Activated B cell treated with CpG ODN at 0.5 μM for 24 hours (primary cell): ENCODE measurements around the gene CCBE1. TPM values are rescaled to one million over a fixed set of nuclear protein-coding genes. Genes with fewer than 3 reads are reported as not detected.

ENCODE experiments used
- ATAC-seq: fragments of 200-7000 bp; cut with Tn5 transposase; one replicate; pipeline ENCODE4 v1.10.0; 2021; ENCODE audit warnings: low read depth, mild to moderate bottlenecking, moderate library complexity
- CTCF ChIA-PET: fragments of 350-600 bp; sonication (Branson Sonifier 250); formaldehyde crosslinking; loops from one replicate; lab custom pipeline; 2021; ENCODE audit warnings: antibody characterized with exemption; lab: Charles Lee
- POLR2A ChIA-PET: fragments of 350-600 bp; sonication (Branson Sonifier 250); formaldehyde crosslinking; loops from one replicate; lab custom pipeline; 2021; ENCODE audit warnings: antibody characterized with exemption; lab: Charles Lee
- DNase-seq: peaks from one replicate; pipeline ENCODE4 v3.0.0; 2022
- H3K27ac Mint-ChIP-seq: one replicate; pipeline ENCODE4 v1.8.0; 2020; ENCODE audit warnings: mixed read lengths
- H3K27me3 Mint-ChIP-seq: one replicate; pipeline ENCODE4 v1.8.0; 2021; ENCODE audit warnings: mixed read lengths
- H3K36me3 Mint-ChIP-seq: one replicate; pipeline ENCODE4 v1.8.0; 2021; ENCODE audit warnings: low read depth, mixed read lengths
- H3K4me1 Mint-ChIP-seq: one replicate; pipeline ENCODE4 v1.8.0; 2021; ENCODE audit warnings: mixed read lengths
- H3K4me3 Mint-ChIP-seq: one replicate; pipeline ENCODE4 v1.8.0; 2020; ENCODE audit warnings: mild to moderate bottlenecking, mixed read lengths
- H3K9me3 Mint-ChIP-seq: one replicate; pipeline ENCODE4 v1.8.0; 2020; ENCODE audit warnings: mixed read lengths
- intact Hi-C: fragments of 100-400 bp; cut with micrococcal nuclease; formaldehyde crosslinking; loops from one replicate; pipeline ENCODE4 v1.15.1; 2024
- total RNA-seq: library from RNA; stranded (reverse); gene quantifications from 2 replicates; pipeline ENCODE4 v1.2.3, GENCODE V29; 2022
- TF ChIP-seq, protein P1 (sequence below): fragments of 200-600 bp; IDR thresholded peaks from one replicate; pipeline ENCODE4 v1.8.0; 2022; ENCODE audit warnings: antibody characterized with exemption, mild to moderate bottlenecking

CCBE1 gene
- total RNA-seq, 1 donor from 2014 or later: 0.04 TPM

- Mint-ChIP-seq H3K4me1 (no peaks in the 10 kb centered on the region), H3K27ac (no peak overlapping the region), H3K9me3 (no peaks in the 10 kb centered on the region), H3K27me3 (peaks cover 3% of the 10 kb centered on the region), H3K36me3 (no peaks in the 10 kb centered on the region), H3K4me3 (no peak overlapping the region)
- ChIA-PET CTCF (no interaction called here), POLR2A (no interaction called here)
- intact Hi-C loops: no loop called here
- TF ChIP-seq, protein P1, sequence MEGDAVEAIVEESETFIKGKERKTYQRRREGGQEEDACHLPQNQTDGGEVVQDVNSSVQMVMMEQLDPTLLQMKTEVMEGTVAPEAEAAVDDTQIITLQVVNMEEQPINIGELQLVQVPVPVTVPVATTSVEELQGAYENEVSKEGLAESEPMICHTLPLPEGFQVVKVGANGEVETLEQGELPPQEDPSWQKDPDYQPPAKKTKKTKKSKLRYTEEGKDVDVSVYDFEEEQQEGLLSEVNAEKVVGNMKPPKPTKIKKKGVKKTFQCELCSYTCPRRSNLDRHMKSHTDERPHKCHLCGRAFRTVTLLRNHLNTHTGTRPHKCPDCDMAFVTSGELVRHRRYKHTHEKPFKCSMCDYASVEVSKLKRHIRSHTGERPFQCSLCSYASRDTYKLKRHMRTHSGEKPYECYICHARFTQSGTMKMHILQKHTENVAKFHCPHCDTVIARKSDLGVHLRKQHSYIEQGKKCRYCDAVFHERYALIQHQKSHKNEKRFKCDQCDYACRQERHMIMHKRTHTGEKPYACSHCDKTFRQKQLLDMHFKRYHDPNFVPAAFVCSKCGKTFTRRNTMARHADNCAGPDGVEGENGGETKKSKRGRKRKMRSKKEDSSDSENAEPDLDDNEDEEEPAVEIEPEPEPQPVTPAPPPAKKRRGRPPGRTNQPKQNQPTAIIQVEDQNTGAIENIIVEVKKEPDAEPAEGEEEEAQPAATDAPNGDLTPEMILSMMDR: no peak
- DNase-seq: no peak
- no peak for ATAC-seq
Measured at GRCh38 chr18:59721211-59721610, 24.0 kb upstream of the CCBE1 start.

DNA sequence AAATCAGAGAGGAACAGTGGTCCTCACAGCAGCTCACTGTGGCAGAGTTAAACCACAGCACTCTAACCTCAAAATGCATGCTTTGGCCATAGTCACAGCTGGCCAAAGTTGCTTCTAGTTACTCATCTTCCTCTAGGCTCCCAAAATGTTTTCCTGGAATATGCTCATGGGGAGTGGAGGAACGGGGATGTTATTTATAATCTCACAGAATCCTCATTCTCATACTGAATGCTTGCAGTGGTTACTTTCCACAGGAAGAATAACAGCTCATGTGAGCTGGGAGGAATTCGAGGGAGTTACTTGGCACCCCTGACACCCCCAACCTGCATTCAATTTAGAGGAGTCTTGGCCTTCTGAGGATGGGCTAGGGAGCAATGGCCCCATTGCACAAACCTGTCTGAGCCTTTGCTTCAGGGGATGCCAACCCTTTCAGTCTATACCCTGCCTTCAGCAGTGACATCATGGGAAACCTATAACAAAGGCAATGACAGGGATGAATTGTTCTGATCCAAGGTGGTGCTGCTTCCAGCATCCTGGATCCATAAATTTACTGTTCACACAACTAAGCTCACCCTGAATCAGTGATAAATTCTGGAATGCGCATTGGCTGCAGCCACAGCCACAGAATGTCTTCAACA is 22.4 kb upstream of the CCBE1 start:
- Mint-ChIP-seq H3K27me3 (peaks cover 3% of the 10 kb centered on the region), H3K4me1 (no peaks in the 10 kb centered on the region), H3K27ac (no peak overlapping the region), H3K36me3 (no peaks in the 10 kb centered on the region), H3K9me3 (no peaks in the 10 kb centered on the region), H3K4me3 (no peak overlapping the region)
- POLR2A ChIA-PET: no interaction called here
- TF ChIP-seq, protein P1: no peak
- ATAC-seq (no peak), DNase-seq (no peak)
- intact Hi-C loops: no loop called here
- CTCF ChIA-PET: no interaction called here

DNA sequence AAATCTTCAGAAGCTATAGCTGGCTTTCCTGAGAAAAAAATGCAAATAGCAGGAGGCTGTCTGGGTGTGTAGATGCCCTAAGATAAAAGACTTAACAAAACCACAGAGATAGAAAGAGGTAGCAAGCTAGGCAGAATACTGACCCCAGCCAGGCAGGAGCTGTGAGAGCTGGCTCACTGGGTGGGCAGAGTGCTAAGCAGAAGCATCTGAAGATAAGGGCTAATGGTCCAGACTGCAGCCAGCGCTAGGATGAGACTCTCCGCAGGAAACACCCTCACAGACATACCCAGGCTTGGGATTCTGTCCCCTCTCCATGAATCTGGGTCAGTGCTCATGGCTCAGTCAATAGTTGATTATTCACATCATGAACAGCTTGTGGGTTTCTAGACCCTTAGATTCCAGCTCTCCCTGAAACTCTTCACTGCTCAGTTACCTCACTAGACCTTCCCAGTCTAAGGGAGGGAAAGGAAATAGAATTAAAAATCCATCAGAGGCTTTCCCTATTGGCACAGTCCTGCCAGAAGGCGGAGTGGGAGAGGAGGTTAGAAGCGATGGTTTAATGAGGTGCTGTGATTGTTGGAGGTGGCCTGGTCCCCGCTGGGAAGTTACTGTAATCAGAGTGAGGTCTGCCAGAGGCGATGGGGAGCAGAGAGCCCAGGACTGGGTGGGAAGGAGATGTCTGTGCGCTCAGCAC is 21.4 kb upstream of the CCBE1 start:
- TF ChIP-seq, protein P1: no peak
- Mint-ChIP-seq H3K9me3 (no peaks in the 10 kb centered on the region), H3K36me3 (no peaks in the 10 kb centered on the region), H3K27me3 (peaks cover 3% of the 10 kb centered on the region), H3K4me1 (no peaks in the 10 kb centered on the region), H3K27ac (no peak overlapping the region), H3K4me3 (no peak overlapping the region)
- no peak for ATAC-seq
- DNase-seq: no peak
- ChIA-PET CTCF (no interaction called here), POLR2A (no interaction called here)
- intact Hi-C loops: no loop called here

GRCh38 chr18:59718108-59718463 is 20.9 kb upstream of the CCBE1 start:
- Mint-ChIP-seq H3K36me3 (no peaks in the 10 kb centered on the region), H3K4me1 (no peaks in the 10 kb centered on the region), H3K9me3 (no peaks in the 10 kb centered on the region), H3K27me3 (peaks cover 3% of the 10 kb centered on the region), H3K4me3 (no peak overlapping the region), H3K27ac (no peak overlapping the region)
- DNase-seq (no peak), ATAC-seq (no peak)
- TF ChIP-seq, protein P1: no peak
- ChIA-PET CTCF (no interaction called here), POLR2A (no interaction called here)
- intact Hi-C loops: no loop called here

DNA sequence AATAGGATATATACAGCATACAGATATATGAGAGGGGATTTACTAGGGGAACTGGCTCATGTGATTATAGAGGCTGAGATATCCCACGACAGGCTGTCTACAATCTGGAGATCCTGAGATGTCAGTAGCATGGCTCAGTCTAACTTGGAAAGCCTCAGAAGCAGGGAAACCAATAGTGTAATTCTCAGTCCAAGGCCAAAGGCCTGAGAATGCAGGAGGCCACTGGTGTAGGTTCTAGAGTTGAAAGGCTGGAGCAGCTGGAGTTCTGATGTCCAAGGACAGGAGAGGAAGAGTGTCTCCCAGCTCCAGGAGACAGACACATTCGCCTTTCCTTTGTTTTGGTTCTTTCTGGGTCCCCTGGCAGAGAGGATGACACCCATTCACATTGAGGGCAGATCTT is 20.1 kb upstream of the CCBE1 start:
- TF ChIP-seq, protein P1: no peak
- ATAC-seq: no peak
- POLR2A ChIA-PET: no interaction called here
- Mint-ChIP-seq H3K27me3 (peaks cover 3% of the 10 kb centered on the region), H3K36me3 (no peaks in the 10 kb centered on the region), H3K27ac (no peak overlapping the region), H3K9me3 (no peaks in the 10 kb centered on the region), H3K4me1 (no peaks in the 10 kb centered on the region), H3K4me3 (no peak overlapping the region)
- intact Hi-C loops: no loop called here
- no peak for DNase-seq
- CTCF ChIA-PET: no interaction called here
